A549 (cell line): ENCODE results near the gene NRDE2. TPM values are rescaled to one million over a fixed set of nuclear protein-coding genes. Genes with fewer than 3 reads are reported as not detected.

Experiments
- ATAC-seq, 2 experiments: fragments of 200-7000 bp in 1 of 2; fragments of >200 bp in 1 of 2; cut with Nextera tagmentation in 1 of 2; cut with Tn5 transposase in 1 of 2; 3 replicates each; pipeline versions ENCODE4 v1.8.0 to v1.9.1; 2018 to 2020; ENCODE audit warnings: mild to moderate bottlenecking in 1 of 2, moderate library complexity in 1 of 2
- CTCF ChIA-PET: fragments of 300-600 bp; sonication (Branson Sonifier 250); formaldehyde crosslinking; extraction: SDS; loops from one replicate; lab custom pipeline; 2021; ENCODE audit warnings: antibody characterized with exemption, inconsistent platforms; lab: Yijun Ruan, JAX
- POLR2A ChIA-PET: fragments of 350-600 bp; formaldehyde crosslinking; extraction: SDS; loops from one replicate; lab custom pipeline; 2021; ENCODE audit warnings: antibody characterized with exemption, inconsistent platforms; lab: Yijun Ruan, JAX
- DNase-seq, 2 experiments: peaks; one replicate each; pipeline versions ENCODE4 v3.0.0 to v3.0.0-alpha.2; 2011 to 2016; ENCODE audit warnings: low read depth in 1 of 2, low spot score in 1 of 2
- FAIRE-seq: peaks from 2 replicates; lab custom pipeline; 2011; peaks lifted over from hg19 to GRCh38; lab: Jason Lieb, UNC
- H3K27ac ChIP-seq, 2 experiments: fragments of >200 bp; sonication (Bioruptor Twin); formaldehyde crosslinking; 3 replicates each; pipeline ENCODE4 v1.5.1; 2016 to 2017
- H3K4me1 ChIP-seq: fragments of >200 bp; sonication (Bioruptor Twin); formaldehyde crosslinking; 3 replicates; pipeline ENCODE4 v1.6.1; 2016
- H3K4me2 ChIP-seq: fragments of >200 bp; sonication (Bioruptor Twin); formaldehyde crosslinking; 3 replicates; pipeline ENCODE4 v1.6.1; 2016
- H3K4me3 ChIP-seq: fragments of >200 bp; sonication (Bioruptor Twin); formaldehyde crosslinking; 3 replicates; pipeline ENCODE4 v1.5.1; 2016
- H3K9me3 ChIP-seq: fragments of >200 bp; sonication (Bioruptor Twin); formaldehyde crosslinking; 3 replicates; pipeline ENCODE4 v1.6.1; 2016
- ATOH8 ChIP-seq: fragments of 250-450 bp; sonication (Bioruptor Pico); IDR thresholded peaks from 2 replicates; pipeline ENCODE4 v1.5.0; 2020; ENCODE audit warnings: low read depth, mild to moderate bottlenecking, moderate library complexity
- CBX8 ChIP-seq: fragments of 200-600 bp; sonication (generic); IDR thresholded peaks from 2 replicates; pipeline ENCODE4 v1.6.1; 2016
- CHD2 ChIP-seq: fragments of 150-350 bp; IDR thresholded peaks from 2 replicates; pipeline ENCODE4 v1.6.1; 2014; ENCODE audit warnings: low read length; ENCODE audit not compliant: partially characterized antibody
- E2F6 ChIP-seq: IDR thresholded peaks from 2 replicates; pipeline ENCODE4 v1.6.1; 2012; ENCODE audit warnings: low read depth, borderline replicate concordance
- ELK1 ChIP-seq: fragments of 150-350 bp; IDR thresholded peaks from 2 replicates; pipeline ENCODE4 v1.6.1; 2014; ENCODE audit warnings: low read depth, mild to moderate bottlenecking, low read length
- FOSB ChIP-seq: fragments of 250-450 bp; sonication (Bioruptor Pico); IDR thresholded peaks from 2 replicates; pipeline ENCODE4 v1.5.0; 2020; ENCODE audit warnings: mild to moderate bottlenecking, moderate library complexity
- FOSL2 ChIP-seq, 2 experiments: fragments of 450-650 bp in 1 of 2; fragments of >200 bp in 1 of 2; sonication (Bioruptor Twin) in 1 of 2; formaldehyde crosslinking; IDR thresholded peaks; 2 replicates each; pipeline versions ENCODE4 v1.5.0 to v1.6.1; 2016 to 2020; ENCODE audit warnings: mild to moderate bottlenecking in 1 of 2, moderate library complexity in 1 of 2
- HDAC2 ChIP-seq: fragments of 200-600 bp; sonication (generic); IDR thresholded peaks from 2 replicates; pipeline ENCODE4 v1.6.1; 2016
- HEYL ChIP-seq: fragments of 250-450 bp; sonication (Bioruptor Pico); IDR thresholded peaks from 2 replicates; pipeline ENCODE4 v1.8.0; 2021; ENCODE audit warnings: mild to moderate bottlenecking, moderate library complexity
- HMGXB4 ChIP-seq: fragments of 250-450 bp; sonication (Bioruptor Pico); IDR thresholded peaks from 2 replicates; pipeline ENCODE4 v1.5.0; 2021; ENCODE audit warnings: mild to moderate bottlenecking, moderate library complexity, borderline replicate concordance
- HOXA7 ChIP-seq: fragments of 250-450 bp; sonication (Bioruptor Pico); IDR thresholded peaks from 2 replicates; pipeline ENCODE4 v1.5.0; 2020; ENCODE audit warnings: mild to moderate bottlenecking, moderate library complexity
- HOXB5 ChIP-seq: fragments of 250-450 bp; sonication (Bioruptor Pico); IDR thresholded peaks from 2 replicates; pipeline ENCODE4 v1.5.0; 2020; ENCODE audit warnings: mild to moderate bottlenecking, moderate library complexity
- MAZ ChIP-seq: fragments of 150-350 bp; IDR thresholded peaks from 2 replicates; pipeline ENCODE4 v1.6.1; 2014; ENCODE audit warnings: antibody characterized with exemption, low read depth, low read length, borderline replicate concordance
- MYC ChIP-seq: IDR thresholded peaks from 2 replicates; pipeline ENCODE4 v1.6.1; 2012; ENCODE audit warnings: mild to moderate bottlenecking, inconsistent platforms, low read length, improper control_type of control experiment, borderline replicate concordance
- NPAS2 ChIP-seq: fragments of 250-450 bp; sonication (Bioruptor Pico); IDR thresholded peaks from 2 replicates; pipeline ENCODE4 v1.8.0; 2022; ENCODE audit warnings: mild to moderate bottlenecking, moderate library complexity, borderline replicate concordance
- PBX3 ChIP-seq: IDR thresholded peaks from 2 replicates; pipeline ENCODE4 v1.6.1; 2012
- POLR2AphosphoS2 ChIP-seq: conservative IDR thresholded peaks from 2 replicates; pipeline ENCODE4 v1.6.1; 2012; ENCODE audit warnings: low read length, improper control_type of control experiment, inconsistent platforms
- RARB ChIP-seq: fragments of 250-450 bp; sonication (Bioruptor Pico); IDR thresholded peaks from 2 replicates; pipeline ENCODE4 v1.8.0; 2021; ENCODE audit warnings: mild to moderate bottlenecking, moderate library complexity
- REST ChIP-seq: fragments of 200-600 bp; sonication (generic); IDR thresholded peaks from 2 replicates; pipeline ENCODE4 v1.6.1; 2016; ENCODE audit warnings: antibody characterized with exemption, mild to moderate bottlenecking, moderate library complexity
- RNF2 ChIP-seq: fragments of 200-600 bp; sonication (generic); IDR thresholded peaks from 2 replicates; pipeline ENCODE4 v1.6.1; 2016; ENCODE audit warnings: low read depth, mild to moderate bottlenecking, antibody characterized with exemption, moderate library complexity, borderline replicate concordance
- SMC3 ChIP-seq: fragments of >200 bp; sonication (Bioruptor Twin); formaldehyde crosslinking; IDR thresholded peaks from 3 replicates; pipeline ENCODE4 v1.6.1; 2018; ENCODE audit warnings: inconsistent platforms
- SREBF2 ChIP-seq: fragments of 450-650 bp; IDR thresholded peaks from 2 replicates; pipeline ENCODE4 v1.6.1; 2014; ENCODE audit warnings: mild to moderate bottlenecking, moderate library complexity
- TFCP2L1 ChIP-seq: fragments of 250-450 bp; sonication (Bioruptor Pico); IDR thresholded peaks from 2 replicates; pipeline ENCODE4 v1.5.0; 2021; ENCODE audit warnings: mild to moderate bottlenecking
- ZSCAN20 ChIP-seq: fragments of 250-450 bp; sonication (Bioruptor Pico); IDR thresholded peaks from 2 replicates; pipeline ENCODE4 v1.8.0; 2022; ENCODE audit warnings: mild to moderate bottlenecking, moderate library complexity
- WGBS: methylation state at CpG from one replicate; pipeline ENCODE4 v1.1.6; 2017; ENCODE audit errors: missing lambda C conversion rate; 5-methylcytosine and 5-hydroxymethylcytosine counted together
- polyA plus RNA-seq, 4 experiments: library from polyadenylated mRNA; depleted of rRNA in 3 of 4; stranded (reverse); fragments of >200 nt; fragmentation: RNase III in 1 of 4; extraction: RNeasy Plus Mini Kit Qiagen cat#74134 plus additional on column Dnase treatment in 1 of 4; gene quantifications; 2 replicates in 3 of 4; 3 replicates in 1 of 4; pipeline ENCODE4 v1.2.3, GENCODE V29; 2011 to 2017

NRDE2 gene
- polyA plus RNA-seq, 2 of the 4 experiments (the other 2 are of a cell fraction) = 11.6 to 12.7 TPM

- Histone ChIP-seq H3K27ac (no peak overlapping the region), H3K4me3 (no peak overlapping the region), H3K9me3 (no peaks in the 10 kb centered on the region), H3K4me2 (no peak overlapping the region), H3K4me1 (no peaks in the 10 kb centered on the region)
- CTCF ChIA-PET = interaction anchor here (1.2 to 2.0 kb wide), 3 partner anchors 10 to 342 kb away, joined by 4 to 6 read pairs (median 5); no protein-coding TSS in a partner anchor
- ATAC-seq (no peak), DNase-seq (no peak), FAIRE-seq (no peak)
- WGBS = 54% methylated on average over 8 of the region's 8 CpGs
- TF ChIP-seq CHD2 = no peak
- no peak for TF ChIP-seq ATOH8
- TF ChIP-seq HOXB5 (CRISPR knock-in tag) = no peak
- no peak for TF ChIP-seq MYC
- no peak for TF ChIP-seq PBX3
- TF ChIP-seq ELK1 = no peak
- TF ChIP-seq SREBF2 = no peak
- no peak for TF ChIP-seq HDAC2
- TF ChIP-seq E2F6 = no peak
- TF ChIP-seq CBX8 = no peak
- no peak for TF ChIP-seq HEYL
- no peak for TF ChIP-seq ZSCAN20
- no peak for TF ChIP-seq RNF2
- TF ChIP-seq FOSL2 (IDR thresholded peaks at IDR 0.05) = no peak
- TF ChIP-seq FOSL2 (CRISPR knock-in tag; IDR thresholded peaks at IDR 0.05) = no peak
- TF ChIP-seq NPAS2 = no peak
- TF ChIP-seq FOSB (CRISPR knock-in tag) = no peak
- TF ChIP-seq TFCP2L1 = no peak
- POLR2A ChIA-PET = no interaction called here
Measured at GRCh38 chr14:90355540-90356518, 24.1 kb upstream of the NRDE2 start.

GRCh38 chr14:90354551-90355298 is 23.0 kb upstream of the NRDE2 start:
- no peaks in the 10 kb centered on the region for H3K9me3 ChIP-seq
- H3K4me1 ChIP-seq = no peaks in the 10 kb centered on the region
- ATAC-seq (peak; percentile 32 to 39; a peak in 2 of 6 replicates), DNase-seq (no peak), FAIRE-seq (no peak)
- WGBS = 67% methylated on average over 15 of the region's 16 CpGs
- no peak overlapping the region for H3K27ac ChIP-seq
- POLR2A ChIA-PET = no interaction called here
- CTCF ChIA-PET = interaction anchor here (0.6 to 2.0 kb wide), 7 partner anchors 11 to 343 kb away, joined by 3 to 6 read pairs (median 4); no protein-coding TSS in a partner anchor
- no peak overlapping the region for H3K4me2 ChIP-seq
- H3K4me3 ChIP-seq = no peak overlapping the region
- TF ChIP-seq HEYL (no peak), MAZ (no peak), RARB (CRISPR knock-in tag) (no peak), HMGXB4 (CRISPR knock-in tag) (no peak), HDAC2 (no peak), NPAS2 (no peak), HOXB5 (CRISPR knock-in tag) (no peak), POLR2AphosphoS2 (no peak), HOXA7 (CRISPR knock-in tag) (no peak), REST (no peak), SMC3 (no peak)
